Adrenal gland (tissue), 12 donors: Measurements from ENCODE around the gene NDUFS2. TPM values are rescaled to one million over a fixed set of nuclear protein-coding genes. Genes with fewer than 3 reads are reported as not detected.
A peak's percentile ranks its signal among the peaks of the same experiment; 100 is the strongest.

Experiments
- DNase-seq, 7 donors: peaks; one replicate each; pipeline ENCODE4 v3.0.0-alpha.2; 2019 to 2020
- H3K27ac ChIP-seq, 5 donors: fragments of 200-600 bp; sonication (generic) in 4 of 5; 1 replicate in 3 of 5; 2 replicates in 2 of 5; pipeline versions ENCODE4 v1.5.1 to v1.8.0; 2016 to 2020; ENCODE audit warnings: mild to moderate bottlenecking in 1 of 5
- H3K27me3 ChIP-seq: fragments of 200-600 bp; 2 replicates; pipeline ENCODE4 v1.8.0; 2021
- H3K36me3 ChIP-seq, 2 donors: fragments of 200-600 bp; replicated peaks in 1 of 2; 1 replicate in 1 of 2; 2 replicates in 1 of 2; pipeline versions ENCODE4 v1.5.1 to v1.8.0; 2018 to 2022
- H3K4me1 ChIP-seq, 2 donors: fragments of 200-600 bp; replicated peaks in 1 of 2; 1 replicate in 1 of 2; 2 replicates in 1 of 2; pipeline versions ENCODE4 v1.5.1 to v1.8.0; 2018 to 2021
- H3K4me3 ChIP-seq, 4 donors: fragments of 200-600 bp; sonication (generic) in 3 of 4; one replicate each; pipeline ENCODE4 v1.5.1; 2016 to 2018
- H3K9me3 ChIP-seq, 3 donors: fragments of 200-600 bp; sonication (generic) in 1 of 3; replicated peaks in 1 of 3; 1 replicate in 2 of 3; 2 replicates in 1 of 3; pipeline versions ENCODE4 v1.5.1 to v1.8.0; 2016 to 2021
- CTCF ChIP-seq, 6 experiments: fragments of 450-650 bp in 4 of 6; fragments of 200-600 bp in 2 of 6; sonication (generic) in 1 of 6; IDR thresholded peaks; 1 replicate in 5 of 6; 2 replicates in 1 of 6; pipeline versions ENCODE4 v1.5.1 to v1.8.0; 2016 to 2021; ENCODE audit warnings: antibody characterized with exemption in 6 of 6, mild to moderate bottlenecking in 2 of 6, moderate library complexity in 1 of 6
- POLR2A ChIP-seq, 2 donors: fragments of 450-650 bp; IDR thresholded peaks; one replicate each; pipeline ENCODE4 v1.6.1; 2017; ENCODE audit warnings: antibody characterized with exemption in 2 of 2, mild to moderate bottlenecking in 2 of 2, moderate library complexity in 1 of 2
- WGBS, 4 donors: extraction: QIAGEN DNeasy Blood & Tissue Kit in 2 of 4; methylation state at CpG; one replicate each; pipeline versions ENCODE4 v1.1.5 to v1.1.7; 2013 to 2017; 5-methylcytosine and 5-hydroxymethylcytosine counted together
- intact Hi-C, 2 donors: fragments of 100-400 bp; cut with DNase I; formaldehyde crosslinking; loops; one replicate each; pipeline versions ENCODE4 v1.14.1 to v1.15.0; 2022 to 2023
- polyA plus RNA-seq, 3 donors: library from polyadenylated mRNA; stranded (reverse); fragments of 200-250 nt in 2 of 3; fragments of 350-450 nt in 1 of 3; fragmentation: Illumina TruSeq in 1 of 3; extraction: RNeasy Lipid Tissue Mini Kit (QIAGEN cat#74804) in 1 of 3; gene quantifications; one replicate each; pipeline ENCODE4 v1.2.3, GENCODE V29; 2013 to 2014
- total RNA-seq, 9 donors: library from RNA; depleted of rRNA in 4 of 9; stranded (reverse); fragments of >200 nt in 4 of 9; fragments of 120-200 nt in 1 of 9; fragmentation: NEBNext Ultra II Directional in 1 of 9; extraction: Animal tissue kit (Norgen Biotek cat#: 25700) in 1 of 9; gene quantifications; one replicate each; pipeline versions ENCODE4 v1.1.0 to v1.2.4, GENCODE V29; 2013 to 2023
- donor health status: healthy with polysubstance abuse.
- donor health status: Bipolar disorder and iron deficiency.
- donor health status: DM: yes; HTN: yes; CAD: no.
- donor health status: DM: no; HTN: no; CAD: no.
- donor health status: DM: no; HTN: no; CAD: no.
- donor health status: DM: yes; HTN: yes; CAD: no.

Gene NDUFS2
- total and polyA plus RNA-seq, 12 donors: 78.3 to 305 (median 167) TPM

GRCh38 chr1:161225534-161226319 is 23.6 kb downstream of the NDUFS2 start, which contains the start of gene TOMM40L:
Gene TOMM40L, plus strand, starts transcription at chr1:161226060. Its CDS starts 430 bp downstream, at chr1:161226490.
- Histone ChIP-seq H3K9me3 (no peaks in the 10 kb centered on the region), H3K27me3 (no peaks in the 10 kb centered on the region), H3K36me3 (peaks cover 0 to 23% of the 10 kb centered on the region in 2 donors), H3K4me1 (peaks cover 5 to 23% of the 10 kb centered on the region in 2 donors), H3K27ac (peak within 1 kb of the TSS in 4 of 5 donors; percentile 14 to 60 (median 36)), H3K4me3 (peak within 1 kb of the TSS in 3 of 4 donors; percentile 37 to 57 (median 51))
- DNase-seq: peak; percentile 86 to 98 (median 96)
- intact Hi-C loops: loop anchor here (5.0 to 10.0 kb wide), 5 partner anchors 62 to 157 kb away; partner anchors contain the start of gene CFAP126 (in 1 of the 2)
- WGBS, 4 donors: 7 to 12% (median 8%) methylated on average over 15 to 16 of the region's 16 CpGs
- TF ChIP-seq POLR2A (IDR thresholded peaks at IDR 0.05) (peak in 1 of 2 donors; percentile 12), CTCF (IDR thresholded peaks at IDR 0.05) (peak; percentile 23 to 69 (median 59))

GRCh38 chr1:161226320-161226711 is 24.1 kb downstream of the NDUFS2 start:
- H3K4me1 ChIP-seq: peaks cover 5 to 23% of the 10 kb centered on the region in 2 donors
- H3K36me3 ChIP-seq: peaks cover 0 to 23% of the 10 kb centered on the region in 2 donors
- no peaks in the 10 kb centered on the region for H3K9me3 ChIP-seq
- H3K27ac ChIP-seq: peak overlapping the region in 1 of 5 donors; percentile 4
- WGBS, 4 donors: 11 to 17% (median 14%) methylated on average over 12 to 15 of the region's 15 CpGs
- intact Hi-C loops: loop anchor here (5.0 to 10.0 kb wide), 5 partner anchors 61 to 156 kb away; partner anchors contain the start of gene CFAP126 (in 1 of the 2)
- no peaks in the 10 kb centered on the region for H3K27me3 ChIP-seq
- DNase-seq: peak in 1 of 7 donors; percentile 15
- TF ChIP-seq POLR2A (IDR thresholded peaks at IDR 0.05) (no peak), CTCF (IDR thresholded peaks at IDR 0.05) (no peak)
- peak overlapping the region in 3 of 4 donors; percentile 37 to 57 (median 51) for H3K4me3 ChIP-seq

GRCh38 chr1:161226759-161227158 is 24.6 kb downstream of the NDUFS2 start:
- 68 to 79% (median 73%) methylated on average over 3 of the region's 3 CpGs for WGBS, 4 donors
- no peaks in the 10 kb centered on the region for H3K27me3 ChIP-seq
- TF ChIP-seq POLR2A (IDR thresholded peaks at IDR 0.05) (no peak), CTCF (IDR thresholded peaks at IDR 0.05) (no peak)
- intact Hi-C loops: loop anchor here (5.0 to 10.0 kb wide), 5 partner anchors 61 to 156 kb away; partner anchors contain the start of gene CFAP126 (in 1 of the 2)
- H3K9me3 ChIP-seq: no peaks in the 10 kb centered on the region
- H3K36me3 ChIP-seq: peaks cover 0 to 23% of the 10 kb centered on the region in 2 donors
- peak overlapping the region in 1 of 4 donors; percentile 57 for H3K4me3 ChIP-seq
- H3K4me1 ChIP-seq: peaks cover 5 to 23% of the 10 kb centered on the region in 2 donors
- no peak overlapping the region for H3K27ac ChIP-seq
- DNase-seq: no peak

- intact Hi-C loops: loop anchor here (5.0 to 10.0 kb wide), 5 partner anchors 60 to 155 kb away; partner anchors contain the start of gene CFAP126 (in 1 of the 2)
- Histone ChIP-seq H3K27ac (peak overlapping the region in 2 of 5 donors; percentile 48 to 67), H3K9me3 (no peaks in the 10 kb centered on the region), H3K4me3 (peak overlapping the region in 1 of 4 donors; percentile 29), H3K4me1 (peaks cover 5 to 23% of the 10 kb centered on the region in 2 donors), H3K27me3 (no peaks in the 10 kb centered on the region), H3K36me3 (peaks cover 0 to 23% of the 10 kb centered on the region in 2 donors)
- TF ChIP-seq CTCF (IDR thresholded peaks at IDR 0.05): peak; percentile 89 to 98 (median 94)
- no peak for TF ChIP-seq POLR2A (IDR thresholded peaks at IDR 0.05)
- 37 to 48% (median 42%) methylated on average over 10 to 11 of the region's 11 CpGs for WGBS, 4 donors
- DNase-seq: peak; percentile 79 to 94 (median 85)
These were observed 25.2 kb downstream of the NDUFS2 start for GRCh38 chr1:161227196-161227871.
